OCI-LY7 (cell line): ENCODE measurements around the gene SUCLG1. TPM values are rescaled to one million over a fixed set of nuclear protein-coding genes. Genes with fewer than 3 reads are reported as not detected.
A peak's percentile ranks its signal among the peaks of the same experiment; 100 is the strongest.

Experiments used
- BruUV-seq: library from RNA; stranded (reverse); fragments of 400-500 nt; replicated peaks from 2 replicates; lab custom pipeline; 2021; lab: Mats Ljungman, UMichigan
- CTCF ChIA-PET: fragments of 300-600 bp; sonication (Branson Sonifier 250); formaldehyde crosslinking; loops from one replicate; lab custom pipeline; 2022; ENCODE audit warnings: antibody characterized with exemption; ENCODE audit not compliant: unreplicated experiment; lab: Charles Lee
- POLR2A ChIA-PET: fragments of 300-600 bp; sonication (Branson Sonifier 250); formaldehyde crosslinking; loops from one replicate; lab custom pipeline; 2022; ENCODE audit warnings: antibody characterized with exemption; lab: Charles Lee
- DNase-seq: peaks from one replicate; pipeline ENCODE4 v3.0.0-alpha.2; 2015; ENCODE audit warnings: low spot score
- H2AFZ ChIP-seq: fragments of 200-600 bp; sonication (generic), shearing (Covaris generic); 2 replicates; pipeline ENCODE4 v1.6.1; 2014; ENCODE audit warnings: mild to moderate bottlenecking, antibody characterized with exemption, low read length, moderate library complexity
- H3K27ac ChIP-seq: fragments of 200-600 bp; sonication (generic); 2 replicates; pipeline ENCODE4 v1.5.1; 2014; ENCODE audit warnings: mixed run types, low read depth, mild to moderate bottlenecking, moderate library complexity, low read length, inconsistent platforms; ENCODE audit not compliant: poor library complexity, severe bottlenecking
- H3K36me3 ChIP-seq: fragments of 200-600 bp; sonication (generic); 2 replicates; pipeline ENCODE4 v1.6.1; 2014; ENCODE audit warnings: mild to moderate bottlenecking, antibody characterized with exemption, low read length, moderate library complexity, mixed read lengths; ENCODE audit not compliant: insufficient read depth
- H3K4me1 ChIP-seq: fragments of 200-600 bp; sonication (generic); 2 replicates; pipeline ENCODE4 v1.5.1; 2014; ENCODE audit warnings: mild to moderate bottlenecking, low read length; ENCODE audit not compliant: insufficient read depth, poor library complexity, severe bottlenecking
- H3K4me2 ChIP-seq: fragments of 200-600 bp; sonication (generic); 2 replicates; pipeline ENCODE4 v1.6.1; 2014; ENCODE audit warnings: mild to moderate bottlenecking, low read length
- H3K4me3 ChIP-seq: fragments of 200-600 bp; sonication (generic); 2 replicates; pipeline ENCODE4 v1.5.1; 2014; ENCODE audit warnings: mild to moderate bottlenecking, low read depth, low read length; ENCODE audit not compliant: poor library complexity, severe bottlenecking
- H3K79me2 ChIP-seq: fragments of 200-600 bp; sonication (generic); 2 replicates; pipeline ENCODE4 v1.6.1; 2016; ENCODE audit warnings: low read depth, mild to moderate bottlenecking, low read length, moderate library complexity, mixed read lengths; ENCODE audit not compliant: insufficient read depth
- H3K9me2 ChIP-seq: fragments of 200-600 bp; sonication (generic); 2 replicates; pipeline ENCODE4 v1.6.1; 2016; ENCODE audit warnings: mild to moderate bottlenecking, low read length, mixed read lengths; ENCODE audit not compliant: insufficient read depth
- H3K9me3 ChIP-seq: fragments of 200-600 bp; sonication (generic); 2 replicates; pipeline ENCODE4 v1.6.1; 2014; ENCODE audit warnings: mild to moderate bottlenecking, mixed run types, low read length, mixed read lengths
- H4K20me1 ChIP-seq: fragments of 200-600 bp; sonication (generic); 2 replicates; pipeline ENCODE4 v1.6.1; 2014; ENCODE audit warnings: mild to moderate bottlenecking, antibody characterized with exemption, low read length, moderate library complexity, mixed read lengths; ENCODE audit not compliant: insufficient read depth
- CTCF ChIP-seq: fragments of 200-600 bp; sonication (generic); conservative IDR thresholded peaks from 2 replicates; pipeline ENCODE4 v1.5.1; 2014; ENCODE audit warnings: mild to moderate bottlenecking, antibody characterized with exemption, low read length, moderate library complexity, mixed read lengths
- EZH2phosphoT487 ChIP-seq: fragments of 200-600 bp; sonication (generic); IDR thresholded peaks from 2 replicates; pipeline ENCODE4 v1.6.1; 2018; ENCODE audit warnings: low read depth, borderline replicate concordance, mild to moderate bottlenecking, mixed run types, antibody characterized with exemption, low read length, moderate library complexity, mixed read lengths
- intact Hi-C: fragments of 100-400 bp; cut with micrococcal nuclease; formaldehyde crosslinking; loops from one replicate; pipeline ENCODE4 v1.10.0; 2022; ENCODE audit not compliant: unreplicated experiment
- total RNA-seq, 2 experiments: library from RNA; depleted of rRNA in 1 of 2; stranded (reverse); fragments of >200 nt in 1 of 2; shearing (Covaris generic) in 1 of 2; gene quantifications; 2 replicates each; pipeline ENCODE4 v1.2.3, GENCODE V29; 2014 to 2022

Gene SUCLG1
- total RNA-seq, 2 experiments from 2014 or later = 50.6 to 66.4 TPM

- DNase-seq = no peak
- intact Hi-C loops = no loop called here
- Histone ChIP-seq H3K36me3 (peaks cover 7% of the 10 kb centered on the region; the same call in 1 of the 2 replicates), H3K9me3 (peaks cover 8% of the 10 kb centered on the region; the same call in 1 of the 2 replicates), H3K4me3 (no peak overlapping the region), H3K4me2 (no peak overlapping the region), H3K4me1 (peaks cover 22% of the 10 kb centered on the region), H3K9me2 (no peaks in the 10 kb centered on the region), H4K20me1 (peaks cover 12% of the 10 kb centered on the region), H2AFZ (no peak overlapping the region), H3K79me2 (peaks cover 30% of the 10 kb centered on the region), H3K27ac (no peak overlapping the region)
- ChIA-PET POLR2A (interaction anchor here (0.6 to 0.7 kb wide), 3 partner anchors 15 to 251 kb away, joined by 3 read pairs; no protein-coding TSS in a partner anchor), CTCF (no interaction called here)
- TF ChIP-seq CTCF = no peak
- TF ChIP-seq EZH2phosphoT487 = no peak
- no TSS peak for BruUV-seq
Measured at GRCh38 chr2:84461310-84461709, 2.2 kb upstream of the SUCLG1 start.

- H3K36me3 ChIP-seq = peaks cover 7% of the 10 kb centered on the region; the same call in 1 of the 2 replicates
- peak overlapping the region; percentile 97 for H3K4me3 ChIP-seq
- no peak overlapping the region for H2AFZ ChIP-seq
- no peaks in the 10 kb centered on the region for H3K9me2 ChIP-seq
- peak overlapping the region; percentile 96; the same call in 1 of the 2 replicates for H3K4me2 ChIP-seq
- no peak for DNase-seq
- peaks cover 22% of the 10 kb centered on the region for H3K4me1 ChIP-seq
- POLR2A ChIA-PET = interaction anchor here (0.7 kb wide), 1 partner anchor 10 kb away, joined by 4 read pairs; no protein-coding TSS in a partner anchor
- H3K9me3 ChIP-seq = 0 out of 2 replicates have a peak, but pooled peaks cover 2% of the 10 kb centered on the region
- intact Hi-C loops = no loop called here
- peaks cover 35% of the 10 kb centered on the region for H3K79me2 ChIP-seq
- CTCF ChIA-PET = no interaction called here
- peaks cover 12% of the 10 kb centered on the region for H4K20me1 ChIP-seq
- no peak overlapping the region for H3K27ac ChIP-seq
- BruUV-seq = no TSS peak
- TF ChIP-seq EZH2phosphoT487 = no peak
- no peak for TF ChIP-seq CTCF
Measured at GRCh38 chr2:84460670-84461069, 1.6 kb upstream of the SUCLG1 start.

- POLR2A ChIA-PET = interaction anchor here (0.7 to 1.5 kb wide), 5 partner anchors 9 to 438 kb away, joined by 3 to 4 read pairs (median 3); no protein-coding TSS in a partner anchor
Measured at GRCh38 chr2:84459944-84460429, 907 bp upstream of the SUCLG1 start.

More at GRCh38 chr2:84459944-84460429, 907 bp upstream of the SUCLG1 start:
- Histone ChIP-seq H3K4me1 (peaks cover 22% of the 10 kb centered on the region), H3K79me2 (peaks cover 36% of the 10 kb centered on the region), H3K4me2 (peak overlapping the region; percentile 96), H4K20me1 (peaks cover 12% of the 10 kb centered on the region), H3K9me2 (no peaks in the 10 kb centered on the region), H3K36me3 (peaks cover 7% of the 10 kb centered on the region), H3K9me3 (no peaks in the 10 kb centered on the region), H3K4me3 (peak overlapping the region; percentile 97), H3K27ac (peak overlapping the region; percentile 36), H2AFZ (peak overlapping the region; percentile 97)
- TSS peak; percentile 91 for BruUV-seq
- CTCF ChIA-PET = no interaction called here
- no peak for TF ChIP-seq CTCF
- no peak for TF ChIP-seq EZH2phosphoT487
- intact Hi-C loops = no loop called here
- DNase-seq = peak; percentile 12
